HG02763 (cell line): Measurements from ENCODE around the gene SUCNR1.
"Not testable (repeated sequence)": the region's sequence is repeated elsewhere in the genome, so short reads cannot be mapped to it uniquely, and the experiment has no call there.

Experiments used
- ATAC-seq: cut with Tn5 transposase; IDR thresholded peaks from one replicate; pipeline ENCODE4 v1.9.1; 2021; ENCODE audit warnings: mild to moderate bottlenecking, moderate library complexity; ENCODE audit not compliant: unreplicated experiment

The SUCNR1 gene

GRCh38 chr3:151871639-151872468 lies 1.6 kb upstream of the SUCNR1 start:
- peak; percentile 81 for ATAC-seq

GRCh38 chr3:151874079-151874478 lies 636 bp downstream of the SUCNR1 start:
- not testable (repeated sequence) for ATAC-seq

GRCh38 chr3:151875759-151876158 lies 2.3 kb downstream of the SUCNR1 start:
- ATAC-seq: peak; percentile 67

- ATAC-seq: no peak
Observed at GRCh38 chr3:151877269-151877668, 3.8 kb downstream of the SUCNR1 start.

- ATAC-seq: no peak
Observed at GRCh38 chr3:151878465-151878864, 5.0 kb downstream of the SUCNR1 start.

GRCh38 chr3:151879037-151879436 lies 5.6 kb downstream of the SUCNR1 start:
- no peak for ATAC-seq

GRCh38 chr3:151879679-151880415 lies 6.4 kb downstream of the SUCNR1 start:
- ATAC-seq: no peak

- no peak for ATAC-seq
Observed at GRCh38 chr3:151880416-151880690, 6.9 kb downstream of the SUCNR1 start.

- ATAC-seq: no peak
Observed at GRCh38 chr3:151881137-151881536, 7.7 kb downstream of the SUCNR1 start.

- not testable (repeated sequence) for ATAC-seq
Observed at GRCh38 chr3:151885397-151885796, 12.0 kb downstream of the SUCNR1 start.

GRCh38 chr3:151887450-151888211 lies 14.2 kb downstream of the SUCNR1 start:
- not testable (repeated sequence) for ATAC-seq

GRCh38 chr3:151890721-151891141 lies 17.3 kb downstream of the SUCNR1 start:
- no peak for ATAC-seq

GRCh38 chr3:151891721-151892120 lies 18.3 kb downstream of the SUCNR1 start:
- no peak for ATAC-seq

- no peak for ATAC-seq
Observed at GRCh38 chr3:151894219-151894618, 20.8 kb downstream of the SUCNR1 start.

- no peak for ATAC-seq
Observed at GRCh38 chr3:151895478-151896241, 22.2 kb downstream of the SUCNR1 start.

- ATAC-seq: no peak
Observed at GRCh38 chr3:151896246-151897012, 23.0 kb downstream of the SUCNR1 start.

- ATAC-seq: not testable (repeated sequence)
Observed at GRCh38 chr3:151898121-151898520, 24.7 kb downstream of the SUCNR1 start.

- ATAC-seq: not testable (repeated sequence)
Observed at GRCh38 chr3:151898564-151899261, 25.3 kb downstream of the SUCNR1 start.

GRCh38 chr3:151899996-151900395 lies 26.6 kb downstream of the SUCNR1 start:
- ATAC-seq: no peak
